ENCODE results near the gene ITK. TPM values are rescaled to one million over a fixed set of nuclear protein-coding genes. Genes with fewer than 3 reads are reported as not detected.
A peak's percentile ranks its signal among the peaks of the same experiment; 100 is the strongest.

ITK gene
- total and polyA plus RNA-seq, 2 donors (not counting 1 experiment from before 2014, with no cell fraction given): 0.75 to 1.1 TPM

DNA sequence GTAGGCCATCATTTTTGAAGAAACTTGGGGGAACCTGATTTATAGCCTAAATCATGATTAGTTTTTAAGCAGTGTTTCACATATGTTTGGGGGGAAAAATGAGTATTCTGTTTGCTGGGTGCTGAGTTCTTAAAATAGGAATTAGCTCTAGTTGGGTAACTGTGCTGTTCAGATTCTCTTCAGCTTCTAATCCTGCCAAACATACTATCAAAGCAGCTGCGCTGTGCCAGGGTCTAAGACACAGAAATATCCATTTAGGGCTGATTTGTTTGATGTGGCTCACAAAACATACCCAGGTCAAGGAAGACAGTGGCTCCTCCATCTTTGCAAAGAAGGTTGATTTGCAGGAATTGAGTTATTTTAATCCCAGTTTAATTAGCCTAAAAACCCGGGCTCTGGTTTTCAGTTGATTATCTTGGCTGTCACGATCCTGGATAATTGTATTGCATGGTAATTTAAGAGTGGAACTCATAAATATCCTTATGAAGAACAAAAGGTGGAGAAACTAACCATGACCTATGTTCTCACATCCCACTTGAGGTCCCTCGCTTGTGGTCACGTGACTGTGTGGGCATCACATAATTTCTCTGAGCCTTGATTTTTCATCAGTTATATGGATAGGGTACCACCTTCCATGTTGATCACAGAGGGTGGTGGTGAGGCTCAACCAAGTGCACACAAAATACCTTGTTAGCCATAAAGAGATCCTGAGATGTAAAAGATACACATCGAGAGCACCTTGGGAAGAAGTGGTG lies 104.0 kb downstream of the ITK start:
- no peak overlapping the region for H2AFZ ChIP-seq (ENCODE audit: insufficient read depth, low read depth, low read length, poor library complexity, severe bottlenecking)
- Mint-ChIP-seq H3K27me3 (no peaks in the 10 kb centered on the region), H3K27ac (peak overlapping the region; percentile 72), H3K4me3 (no peak overlapping the region), H3K4me1 (peaks cover 59% of the 10 kb centered on the region), H3K9me3 (ENCODE audit: insufficient read depth) (no peaks in the 10 kb centered on the region)
- peak overlapping the region; percentile 63 to 75 for H3K27ac ChIP-seq (ENCODE audit: low read length in 2 of 2)
- H3K79me2 ChIP-seq (ENCODE audit: control insufficient read depth, insufficient read depth, low read length): peaks cover 94% of the 10 kb centered on the region
- ChIA-PET CTCF (interaction anchor here (1.0 to 4.6 kb wide), 8 partner anchors 11 to 31 kb away, joined by 3 to 40 read pairs (median 10); no protein-coding TSS in a partner anchor), POLR2A (interaction anchor here (1.8 to 2.5 kb wide), 3 partner anchors 12 to 21 kb away, joined by 6 to 38 read pairs (median 7); partner anchors contain the start of gene CYFIP2)
- no peak overlapping the region for H3K4me3 ChIP-seq (ENCODE audit: control extremely low read depth in 1 of 5, extremely low read depth in 1 of 5, insufficient read depth in 1 of 5, low read depth in 2 of 5, low read length in 4 of 5)
- no peak overlapping the region for H3K9ac ChIP-seq (ENCODE audit: low read length)
- H3K4me2 ChIP-seq (replicated peaks; ENCODE audit: low read depth, low read length, poor library complexity, severe bottlenecking): no peak overlapping the region
- peaks cover 0 to 5% (median 0%) of the 10 kb centered on the region in 3 donors for H3K9me3 ChIP-seq (ENCODE audit: control extremely low read depth in 1 of 3, control insufficient read depth in 2 of 3, insufficient read depth in 1 of 3, low read length in 2 of 3)
- peaks cover 46 to 52% of the 10 kb centered on the region in 2 donors for H3K4me1 ChIP-seq (ENCODE audit: control insufficient read depth in 2 of 2, insufficient read depth in 2 of 2, low read length in 2 of 2)
- WGBS (ENCODE audit: insufficient coverage): no CpG with 5 or more reads among the region's 6 CpGs
- TF ChIP-seq, protein P1, sequence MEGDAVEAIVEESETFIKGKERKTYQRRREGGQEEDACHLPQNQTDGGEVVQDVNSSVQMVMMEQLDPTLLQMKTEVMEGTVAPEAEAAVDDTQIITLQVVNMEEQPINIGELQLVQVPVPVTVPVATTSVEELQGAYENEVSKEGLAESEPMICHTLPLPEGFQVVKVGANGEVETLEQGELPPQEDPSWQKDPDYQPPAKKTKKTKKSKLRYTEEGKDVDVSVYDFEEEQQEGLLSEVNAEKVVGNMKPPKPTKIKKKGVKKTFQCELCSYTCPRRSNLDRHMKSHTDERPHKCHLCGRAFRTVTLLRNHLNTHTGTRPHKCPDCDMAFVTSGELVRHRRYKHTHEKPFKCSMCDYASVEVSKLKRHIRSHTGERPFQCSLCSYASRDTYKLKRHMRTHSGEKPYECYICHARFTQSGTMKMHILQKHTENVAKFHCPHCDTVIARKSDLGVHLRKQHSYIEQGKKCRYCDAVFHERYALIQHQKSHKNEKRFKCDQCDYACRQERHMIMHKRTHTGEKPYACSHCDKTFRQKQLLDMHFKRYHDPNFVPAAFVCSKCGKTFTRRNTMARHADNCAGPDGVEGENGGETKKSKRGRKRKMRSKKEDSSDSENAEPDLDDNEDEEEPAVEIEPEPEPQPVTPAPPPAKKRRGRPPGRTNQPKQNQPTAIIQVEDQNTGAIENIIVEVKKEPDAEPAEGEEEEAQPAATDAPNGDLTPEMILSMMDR (IDR thresholded peaks at IDR 0.05): no peak
- no peak for TF ChIP-seq EZH2 (IDR thresholded peaks at IDR 0.05; ENCODE audit: borderline replicate concordance, insufficient read depth, low read depth, low read length, poor library complexity, severe bottlenecking)
- peaks cover 26 to 48% of the 10 kb centered on the region in 2 experiments for H3K36me3 ChIP-seq (replicated peaks in 1 of 2; ENCODE audit: control extremely low read depth in 1 of 2, control insufficient read depth in 1 of 2, extremely low read depth in 1 of 2, insufficient read depth in 2 of 2, low read length in 1 of 2)
- no peak for DNase-seq
- peaks cover 64% of the 10 kb centered on the region for H4K20me1 ChIP-seq (ENCODE audit: control insufficient read depth, insufficient read depth, low read length, poor library complexity, severe bottlenecking)
- H3K27me3 ChIP-seq (replicated peaks in 1 of 4; ENCODE audit: control extremely low read depth in 1 of 4, control insufficient read depth in 3 of 4, insufficient read depth in 4 of 4, low read length in 3 of 4): no peaks in the 10 kb centered on the region
- no peak for ATAC-seq (ENCODE audit: low read depth)
- intact Hi-C loops (cut with micrococcal nuclease): no loop called here

Data from B cell (primary cell).